ENCODE data around the gene DENND11.

Gene DENND11

GRCh38 chr7:141676618-141677017 lies 25.3 kb downstream of the DENND11 start:
- DNase-seq = no peak

- DNase-seq = no peak
Observed at GRCh38 chr7:141675436-141676215, 26.3 kb downstream of the DENND11 start.

- DNase-seq = no peak
Observed at GRCh38 chr7:141674702-141675101, 27.3 kb downstream of the DENND11 start.

- no peak for DNase-seq
Observed at GRCh38 chr7:141674171-141674671, 27.7 kb downstream of the DENND11 start.

- DNase-seq = no peak
Observed at GRCh38 chr7:141673346-141673745, 28.6 kb downstream of the DENND11 start.

- no peak for DNase-seq
Observed at GRCh38 chr7:141671705-141672496, 30.1 kb downstream of the DENND11 start.

- DNase-seq = no peak
Observed at GRCh38 chr7:141668853-141669252, 33.1 kb downstream of the DENND11 start.

GRCh38 chr7:141666071-141666470 lies 35.9 kb downstream of the DENND11 start:
- no peak for DNase-seq

GRCh38 chr7:141665208-141666035 lies 36.5 kb downstream of the DENND11 start:
- DNase-seq = no peak

GRCh38 chr7:141664450-141664849 lies 37.5 kb downstream of the DENND11 start:
- no peak for DNase-seq

- DNase-seq = no peak
Observed at GRCh38 chr7:141663081-141663849, 38.7 kb downstream of the DENND11 start.

GRCh38 chr7:141660259-141660658 lies 41.7 kb downstream of the DENND11 start:
- no peak for DNase-seq

GRCh38 chr7:141659501-141659900 lies 42.5 kb downstream of the DENND11 start:
- DNase-seq = no peak

- DNase-seq = no peak
Observed at GRCh38 chr7:141654551-141654950, 47.4 kb downstream of the DENND11 start.

GRCh38 chr7:141652691-141653090 lies 49.3 kb downstream of the DENND11 start:
- no peak for DNase-seq
